ENCODE data around the gene SLFNL1.

DNA sequence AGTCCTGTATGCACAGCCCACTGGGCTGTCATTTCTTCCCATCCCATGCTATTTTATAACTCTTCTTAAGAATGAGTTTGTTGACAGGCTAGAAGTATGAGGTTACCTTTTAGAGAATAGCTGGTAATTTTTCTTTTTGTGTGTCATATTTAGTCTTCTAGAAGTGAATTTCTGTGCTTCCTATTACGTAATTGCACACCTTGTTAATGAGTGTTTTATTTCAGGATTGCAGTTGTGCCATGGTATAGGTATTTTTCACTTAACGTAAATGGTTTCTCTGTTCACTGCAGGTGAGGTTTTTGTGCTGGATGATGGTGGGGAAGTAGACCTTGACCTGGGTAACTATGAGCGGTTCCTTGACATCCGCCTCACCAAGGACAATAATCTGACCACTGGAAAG is 37.0 kb downstream of the SLFNL1 start:
- TF ChIP-seq, protein P1, sequence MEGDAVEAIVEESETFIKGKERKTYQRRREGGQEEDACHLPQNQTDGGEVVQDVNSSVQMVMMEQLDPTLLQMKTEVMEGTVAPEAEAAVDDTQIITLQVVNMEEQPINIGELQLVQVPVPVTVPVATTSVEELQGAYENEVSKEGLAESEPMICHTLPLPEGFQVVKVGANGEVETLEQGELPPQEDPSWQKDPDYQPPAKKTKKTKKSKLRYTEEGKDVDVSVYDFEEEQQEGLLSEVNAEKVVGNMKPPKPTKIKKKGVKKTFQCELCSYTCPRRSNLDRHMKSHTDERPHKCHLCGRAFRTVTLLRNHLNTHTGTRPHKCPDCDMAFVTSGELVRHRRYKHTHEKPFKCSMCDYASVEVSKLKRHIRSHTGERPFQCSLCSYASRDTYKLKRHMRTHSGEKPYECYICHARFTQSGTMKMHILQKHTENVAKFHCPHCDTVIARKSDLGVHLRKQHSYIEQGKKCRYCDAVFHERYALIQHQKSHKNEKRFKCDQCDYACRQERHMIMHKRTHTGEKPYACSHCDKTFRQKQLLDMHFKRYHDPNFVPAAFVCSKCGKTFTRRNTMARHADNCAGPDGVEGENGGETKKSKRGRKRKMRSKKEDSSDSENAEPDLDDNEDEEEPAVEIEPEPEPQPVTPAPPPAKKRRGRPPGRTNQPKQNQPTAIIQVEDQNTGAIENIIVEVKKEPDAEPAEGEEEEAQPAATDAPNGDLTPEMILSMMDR (IDR thresholded peaks at IDR 0.05; ENCODE audit: low read length) = no peak
- no peak for TF ChIP-seq EZH2 (IDR thresholded peaks at IDR 0.05; ENCODE audit: borderline replicate concordance, low read length)
